Measurements from ENCODE around the gene CEMP1. TPM values are rescaled to one million over a fixed set of nuclear protein-coding genes. Genes with fewer than 3 reads are reported as not detected.
A peak's percentile ranks its signal among the peaks of the same experiment; 100 is the strongest.
"Not testable (repeated sequence)": the region's sequence is repeated elsewhere in the genome, so short reads cannot be mapped to it uniquely, and the experiment has no call there.

Gene CEMP1
- total RNA-seq: 1 to 10 TPM in 3 of 5 donors, under 1 TPM in 1, not detected in 1; 0.26 to 3.1 (median 1.1) TPM
- total RNA-seq (2013): 3.5 TPM
- 0 to 1.7 (median 0.50) reads per million in 29 experiments for total RNA-seq

DNA sequence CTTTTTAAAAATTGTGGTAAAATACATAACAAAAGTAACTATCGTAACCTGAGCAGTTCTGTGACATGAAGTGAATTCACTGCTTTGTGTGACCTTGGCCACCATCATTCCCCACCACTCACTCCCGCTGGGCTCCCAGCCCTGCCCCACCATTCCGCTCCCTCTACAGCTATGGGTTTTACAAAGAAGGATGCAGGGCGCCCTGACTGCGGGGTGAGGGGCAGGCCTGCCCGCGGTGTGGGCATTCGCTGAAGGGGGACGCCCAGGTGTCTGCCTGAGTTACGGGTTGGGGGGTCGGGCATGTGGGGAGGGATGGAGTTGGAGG, at the start of gene CEMP1:
TSS of gene CEMP1 (minus strand) at position 38 of the 325 bp plus-strand sequence. CDS start 335 bp downstream, outside the sequence.
- 7% methylated on average over 8 of the region's 11 CpGs for WGBS (ENCODE audit: insufficient coverage)
- Mint-ChIP-seq H3K4me1 (peaks cover 16 to 20% (median 19%) of the 10 kb centered on the region in 3 donors), H3K36me3 (peaks cover 2% of the 10 kb centered on the region), H3K27ac (peak within 1 kb of the TSS; percentile 98), H3K4me3 (peak within 1 kb of the TSS; percentile 93 to 97 (median 96)), H3K9me3 (no peaks in the 10 kb centered on the region), H3K27me3 (no peaks in the 10 kb centered on the region)
- H3K4me3 ChIP-seq (ENCODE audit: control insufficient read depth in 1 of 2, extremely low read depth in 1 of 2, low read length in 1 of 2): peak within 1 kb of the TSS; percentile 80 to 95
- ATAC-seq (replicated peaks in 1 of 4): peak in 3 of 4 experiments; percentile 2 to 6 (median 6)
- H3K4me1 ChIP-seq (ENCODE audit: control insufficient read depth in 1 of 2, extremely low read depth in 1 of 2, insufficient read depth in 2 of 2, low read length in 2 of 2): peaks cover 0 to 30% of the 10 kb centered on the region in 2 experiments
- H3K36me3 ChIP-seq (ENCODE audit: control insufficient read depth in 2 of 2, extremely low read depth in 1 of 2, insufficient read depth in 1 of 2, low read length in 1 of 2): peaks cover 5 to 31% of the 10 kb centered on the region in 2 donors
- no peaks in the 10 kb centered on the region for H3K27me3 ChIP-seq (replicated peaks in 1 of 2; ENCODE audit: control insufficient read depth in 2 of 2, extremely low read depth in 1 of 2, insufficient read depth in 2 of 2, low read length in 1 of 2)
- ChIA-PET POLR2A (interaction anchor here (0.6 to 2.8 kb wide), 3 partner anchors 11 to 15 kb away, joined by 3 to 31 read pairs (median 7); partner anchors contain the start of gene AMDHD2 (in 2 of the 2)), CTCF (interaction anchor here (0.6 to 0.7 kb wide), 2 partner anchors 491 to 1432 kb away, joined by 3 to 4 read pairs; no protein-coding TSS in a partner anchor)
- DNase-seq: no peak
- H3K9me3 ChIP-seq: no peaks in the 10 kb centered on the region
- peak within 1 kb of the TSS; percentile 99 for H3K27ac ChIP-seq (ENCODE audit: low read length)

- DNase-seq; H3K4me1 Mint-ChIP-seq; H3K9me3 ChIP-seq; POLR2A ChIA-PET; H3K4me3 ChIP-seq (ENCODE audit: control insufficient read depth in 1 of 2, extremely low read depth in 1 of 2, low read length in 1 of 2); H3K4me1 ChIP-seq (ENCODE audit: control insufficient read depth in 1 of 2, extremely low read depth in 1 of 2, insufficient read depth in 2 of 2, low read length in 2 of 2); H3K27ac ChIP-seq (ENCODE audit: low read length); H3K9me3 Mint-ChIP-seq; H3K27ac Mint-ChIP-seq; H3K36me3 ChIP-seq (ENCODE audit: control insufficient read depth in 2 of 2, extremely low read depth in 1 of 2, insufficient read depth in 1 of 2, low read length in 1 of 2); H3K36me3 Mint-ChIP-seq; H3K27me3 ChIP-seq (replicated peaks in 1 of 2; ENCODE audit: control insufficient read depth in 2 of 2, extremely low read depth in 1 of 2, insufficient read depth in 2 of 2, low read length in 1 of 2); H3K4me3 Mint-ChIP-seq; ATAC-seq (replicated peaks in 1 of 4); CTCF ChIA-PET; H3K27me3 Mint-ChIP-seq: not testable (repeated sequence)
- no CpG with 5 or more reads among the region's 21 CpGs for WGBS (ENCODE audit: insufficient coverage)
These were observed 49.6 kb upstream of the CEMP1 start for GRCh38 chr16:2580818-2581217.

DNA sequence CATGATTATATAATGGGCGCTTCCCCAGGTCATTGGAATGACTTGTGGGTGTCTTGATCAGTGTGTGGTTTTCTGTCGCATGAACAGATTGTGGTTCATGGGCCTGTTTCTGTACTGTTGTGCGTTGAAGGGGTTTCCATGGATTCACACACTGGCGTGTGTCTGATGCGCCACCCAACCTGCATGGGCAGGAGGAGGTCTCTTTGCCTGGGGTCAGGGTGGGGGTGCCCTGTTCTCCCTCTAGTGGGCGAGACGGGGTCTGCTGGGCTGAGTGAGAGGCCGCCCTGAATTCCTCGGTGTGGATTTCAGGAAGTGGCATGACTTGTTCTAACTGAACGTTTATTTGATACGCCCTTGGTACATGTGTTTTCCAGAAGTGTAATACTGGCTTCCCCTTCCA, 48.9 kb upstream of the CEMP1 start:
- H3K27ac ChIP-seq (ENCODE audit: low read length); H3K9me3 ChIP-seq; H3K27me3 Mint-ChIP-seq; POLR2A ChIA-PET; H3K4me3 ChIP-seq (ENCODE audit: control insufficient read depth in 1 of 2, extremely low read depth in 1 of 2, low read length in 1 of 2); H3K4me3 Mint-ChIP-seq; H3K9me3 Mint-ChIP-seq; H3K36me3 ChIP-seq (ENCODE audit: control insufficient read depth in 2 of 2, extremely low read depth in 1 of 2, insufficient read depth in 1 of 2, low read length in 1 of 2); H3K36me3 Mint-ChIP-seq; H3K4me1 ChIP-seq (ENCODE audit: control insufficient read depth in 1 of 2, extremely low read depth in 1 of 2, insufficient read depth in 2 of 2, low read length in 2 of 2); CTCF ChIA-PET; H3K27me3 ChIP-seq (replicated peaks in 1 of 2; ENCODE audit: control insufficient read depth in 2 of 2, extremely low read depth in 1 of 2, insufficient read depth in 2 of 2, low read length in 1 of 2); H3K27ac Mint-ChIP-seq; H3K4me1 Mint-ChIP-seq: not testable (repeated sequence)
- ATAC-seq (replicated peaks in 1 of 4) (peak in 1 of 4 experiments; percentile 73), DNase-seq (peak in 3 of 35 experiments; percentile 15 to 24 (median 20))
- no CpG with 5 or more reads among the region's 11 CpGs for WGBS (ENCODE audit: insufficient coverage)

- CTCF ChIA-PET; DNase-seq; H3K9me3 Mint-ChIP-seq; H3K27ac Mint-ChIP-seq; H3K4me3 Mint-ChIP-seq; H3K4me3 ChIP-seq (ENCODE audit: control insufficient read depth in 1 of 2, extremely low read depth in 1 of 2, low read length in 1 of 2); ATAC-seq (replicated peaks in 1 of 4); H3K4me1 ChIP-seq (ENCODE audit: control insufficient read depth in 1 of 2, extremely low read depth in 1 of 2, insufficient read depth in 2 of 2, low read length in 2 of 2); H3K36me3 ChIP-seq (ENCODE audit: control insufficient read depth in 2 of 2, extremely low read depth in 1 of 2, insufficient read depth in 1 of 2, low read length in 1 of 2); H3K27me3 Mint-ChIP-seq; H3K27me3 ChIP-seq (replicated peaks in 1 of 2; ENCODE audit: control insufficient read depth in 2 of 2, extremely low read depth in 1 of 2, insufficient read depth in 2 of 2, low read length in 1 of 2); H3K4me1 Mint-ChIP-seq; H3K36me3 Mint-ChIP-seq; POLR2A ChIA-PET; H3K27ac ChIP-seq (ENCODE audit: low read length); H3K9me3 ChIP-seq: not testable (repeated sequence)
- WGBS (ENCODE audit: insufficient coverage): no CpG with 5 or more reads among the region's 12 CpGs
These were observed 47.7 kb upstream of the CEMP1 start for GRCh38 chr16:2578905-2579304.

- H3K27me3 ChIP-seq (replicated peaks in 1 of 2; ENCODE audit: control insufficient read depth in 2 of 2, extremely low read depth in 1 of 2, insufficient read depth in 2 of 2, low read length in 1 of 2); H3K9me3 Mint-ChIP-seq; DNase-seq; H3K4me3 Mint-ChIP-seq; ATAC-seq (replicated peaks in 1 of 4); H3K36me3 Mint-ChIP-seq; CTCF ChIA-PET; H3K4me3 ChIP-seq (ENCODE audit: control insufficient read depth in 1 of 2, extremely low read depth in 1 of 2, low read length in 1 of 2); H3K27ac Mint-ChIP-seq; H3K27me3 Mint-ChIP-seq; H3K9me3 ChIP-seq; H3K4me1 Mint-ChIP-seq; POLR2A ChIA-PET; H3K4me1 ChIP-seq (ENCODE audit: control insufficient read depth in 1 of 2, extremely low read depth in 1 of 2, insufficient read depth in 2 of 2, low read length in 2 of 2); H3K36me3 ChIP-seq (ENCODE audit: control insufficient read depth in 2 of 2, extremely low read depth in 1 of 2, insufficient read depth in 1 of 2, low read length in 1 of 2); H3K27ac ChIP-seq (ENCODE audit: low read length): not testable (repeated sequence)
- no CpG with 5 or more reads among the region's 26 CpGs for WGBS (ENCODE audit: insufficient coverage)
These were observed 45.8 kb upstream of the CEMP1 start for GRCh38 chr16:2577044-2577443.

DNA sequence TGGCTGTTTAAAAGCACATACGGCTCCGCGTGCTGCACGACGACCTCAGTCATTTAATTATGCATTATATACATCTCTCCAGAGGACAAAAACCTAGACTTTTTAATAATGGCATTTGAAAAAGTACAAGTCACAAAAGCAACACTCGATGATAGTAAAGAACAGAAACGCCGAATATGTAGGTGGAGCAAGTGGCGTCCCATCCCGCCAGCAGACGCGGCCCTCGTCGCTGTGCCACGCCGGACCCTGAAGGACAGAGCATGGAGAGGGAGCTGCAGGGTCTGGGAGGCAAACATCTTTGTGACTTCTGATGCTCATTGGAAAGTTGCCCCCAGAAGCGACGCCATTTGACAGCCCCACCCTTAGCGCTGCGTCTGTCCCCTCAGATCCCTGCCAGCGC, 44.6 kb upstream of the CEMP1 start:
- H3K27ac Mint-ChIP-seq; H3K9me3 Mint-ChIP-seq; H3K4me1 ChIP-seq (ENCODE audit: control insufficient read depth in 1 of 2, extremely low read depth in 1 of 2, insufficient read depth in 2 of 2, low read length in 2 of 2); H3K36me3 Mint-ChIP-seq; H3K4me1 Mint-ChIP-seq; H3K4me3 ChIP-seq (ENCODE audit: control insufficient read depth in 1 of 2, extremely low read depth in 1 of 2, low read length in 1 of 2); ATAC-seq (replicated peaks in 1 of 4); H3K27me3 ChIP-seq (replicated peaks in 1 of 2; ENCODE audit: control insufficient read depth in 2 of 2, extremely low read depth in 1 of 2, insufficient read depth in 2 of 2, low read length in 1 of 2); DNase-seq; H3K27ac ChIP-seq (ENCODE audit: low read length); H3K36me3 ChIP-seq (ENCODE audit: control insufficient read depth in 2 of 2, extremely low read depth in 1 of 2, insufficient read depth in 1 of 2, low read length in 1 of 2); POLR2A ChIA-PET; H3K9me3 ChIP-seq; H3K27me3 Mint-ChIP-seq; H3K4me3 Mint-ChIP-seq; CTCF ChIA-PET: not testable (repeated sequence)
- no CpG with 5 or more reads among the region's 21 CpGs for WGBS (ENCODE audit: insufficient coverage)

GRCh38 chr16:2572704-2573103, 41.5 kb upstream of the CEMP1 start:
- ATAC-seq (replicated peaks in 1 of 4); H3K27ac ChIP-seq (ENCODE audit: low read length); DNase-seq; POLR2A ChIA-PET; H3K4me1 ChIP-seq (ENCODE audit: control insufficient read depth in 1 of 2, extremely low read depth in 1 of 2, insufficient read depth in 2 of 2, low read length in 2 of 2); H3K4me3 Mint-ChIP-seq; H3K27me3 ChIP-seq (replicated peaks in 1 of 2; ENCODE audit: control insufficient read depth in 2 of 2, extremely low read depth in 1 of 2, insufficient read depth in 2 of 2, low read length in 1 of 2); H3K36me3 Mint-ChIP-seq; H3K9me3 Mint-ChIP-seq; H3K9me3 ChIP-seq; H3K4me3 ChIP-seq (ENCODE audit: control insufficient read depth in 1 of 2, extremely low read depth in 1 of 2, low read length in 1 of 2); H3K4me1 Mint-ChIP-seq; CTCF ChIA-PET; H3K27me3 Mint-ChIP-seq; H3K36me3 ChIP-seq (ENCODE audit: control insufficient read depth in 2 of 2, extremely low read depth in 1 of 2, insufficient read depth in 1 of 2, low read length in 1 of 2); H3K27ac Mint-ChIP-seq: not testable (repeated sequence)
- WGBS (ENCODE audit: insufficient coverage): no CpG with 5 or more reads among the region's 6 CpGs

Data from T-cell (primary cell).